Peyer's patch (tissue), 4 donors: ENCODE measurements around the gene ABCC5. TPM values are rescaled to one million over a fixed set of nuclear protein-coding genes. Genes with fewer than 3 reads are reported as not detected.

Experiments used
- DNase-seq, 3 donors: peaks; one replicate each; pipeline ENCODE4 v3.0.0-alpha.2; 2017 to 2019
- H3K27ac ChIP-seq, 4 donors: fragments of 200-600 bp; sonication (generic); one replicate each; pipeline ENCODE4 v1.5.1; 2016 to 2019
- H3K27me3 ChIP-seq, 2 donors: fragments of 200-600 bp; sonication (generic); one replicate each; pipeline ENCODE4 v1.5.1; 2019
- H3K36me3 ChIP-seq, 3 donors: fragments of 200-600 bp; sonication (generic); one replicate each; pipeline ENCODE4 v1.5.1; 2016 to 2019
- H3K4me1 ChIP-seq, 4 donors: fragments of 200-600 bp; sonication (generic); one replicate each; pipeline ENCODE4 v1.5.1; 2016 to 2019
- H3K4me3 ChIP-seq, 4 donors: fragments of 200-600 bp; sonication (generic); 1 replicate in 3 of 4; 2 replicates in 1 of 4; pipeline ENCODE4 v1.5.1; 2016 to 2019; ENCODE audit warnings: mild to moderate bottlenecking in 1 of 4
- H3K9me3 ChIP-seq, 4 donors: fragments of 200-600 bp; sonication (generic); one replicate each; pipeline ENCODE4 v1.5.1; 2016 to 2019; ENCODE audit warnings: mild to moderate bottlenecking in 1 of 4
- CTCF ChIP-seq, 6 experiments: fragments of 450-650 bp in 4 of 6; fragments of 200-600 bp in 2 of 6; sonication (generic) in 1 of 6; IDR thresholded peaks; one replicate each; pipeline ENCODE4 v1.5.1; 2017 to 2019; ENCODE audit warnings: antibody characterized with exemption in 6 of 6, mild to moderate bottlenecking in 3 of 6, moderate library complexity in 1 of 6
- POLR2A ChIP-seq, 2 donors: fragments of 450-650 bp; IDR thresholded peaks; one replicate each; pipeline ENCODE4 v1.5.1; 2017; ENCODE audit warnings: antibody characterized with exemption in 2 of 2, mild to moderate bottlenecking in 2 of 2, moderate library complexity in 2 of 2
- total RNA-seq, 4 donors: library from RNA; depleted of rRNA; stranded (reverse); fragments of >200 nt; gene quantifications; one replicate each; pipeline ENCODE4 v1.1.0, GENCODE V29; 2016

ABCC5 gene
- total RNA-seq, 4 donors from 2014 or later, result 54.0 to 95.7 (median 82.1) TPM

- Histone ChIP-seq H3K27me3 (no peaks in the 10 kb centered on the region), H3K9me3 (no peaks in the 10 kb centered on the region), H3K4me1 (no peaks in the 10 kb centered on the region), H3K27ac (no peak overlapping the region), H3K4me3 (no peak overlapping the region), H3K36me3 (peaks cover 0 to 53% (median 0%) of the 10 kb centered on the region in 3 donors)
- no peak for DNase-seq
- no peak for TF ChIP-seq POLR2A (IDR thresholded peaks at IDR 0.05)
Observed at GRCh38 chr3:183980403-183980802, 37.3 kb downstream of the ABCC5 start.

GRCh38 chr3:183975981-183976662 is 41.6 kb downstream of the ABCC5 start:
- H3K4me1 ChIP-seq, result no peaks in the 10 kb centered on the region
- no peak overlapping the region for H3K4me3 ChIP-seq
- no peak overlapping the region for H3K27ac ChIP-seq
- peaks cover 0 to 22% (median 0%) of the 10 kb centered on the region in 3 donors for H3K36me3 ChIP-seq
- no peak for TF ChIP-seq POLR2A (IDR thresholded peaks at IDR 0.05)
- TF ChIP-seq CTCF (IDR thresholded peaks at IDR 0.05), result no peak
- no peaks in the 10 kb centered on the region for H3K9me3 ChIP-seq
- no peaks in the 10 kb centered on the region for H3K27me3 ChIP-seq
- DNase-seq, result no peak

GRCh38 chr3:183968666-183969245 is 48.9 kb downstream of the ABCC5 start:
- TF ChIP-seq POLR2A (IDR thresholded peaks at IDR 0.05), result no peak
- TF ChIP-seq CTCF (IDR thresholded peaks at IDR 0.05), result no peak

GRCh38 chr3:183967693-183968092 is 50.0 kb downstream of the ABCC5 start:
- no peak overlapping the region for H3K27ac ChIP-seq
- H3K27me3 ChIP-seq, result no peaks in the 10 kb centered on the region
- TF ChIP-seq CTCF (IDR thresholded peaks at IDR 0.05), result no peak
- TF ChIP-seq POLR2A (IDR thresholded peaks at IDR 0.05), result no peak
- no peaks in the 10 kb centered on the region for H3K9me3 ChIP-seq
- H3K4me3 ChIP-seq, result no peak overlapping the region
- no peaks in the 10 kb centered on the region for H3K4me1 ChIP-seq
- peaks cover 0 to 49% (median 0%) of the 10 kb centered on the region in 3 donors for H3K36me3 ChIP-seq
- DNase-seq, result no peak

More at GRCh38 chr3:183968666-183969245, 48.9 kb downstream of the ABCC5 start:
- Histone ChIP-seq H3K36me3 (peaks cover 0 to 49% (median 0%) of the 10 kb centered on the region in 3 donors), H3K4me1 (no peaks in the 10 kb centered on the region), H3K4me3 (no peak overlapping the region), H3K27ac (no peak overlapping the region), H3K27me3 (no peaks in the 10 kb centered on the region), H3K9me3 (no peaks in the 10 kb centered on the region)
- DNase-seq, result no peak

- DNase-seq, result no peak
- TF ChIP-seq CTCF (IDR thresholded peaks at IDR 0.05) (no peak), POLR2A (IDR thresholded peaks at IDR 0.05) (no peak)
- Histone ChIP-seq H3K36me3 (peaks cover 0 to 46% (median 0%) of the 10 kb centered on the region in 3 donors), H3K27me3 (no peaks in the 10 kb centered on the region), H3K4me3 (no peak overlapping the region), H3K4me1 (no peaks in the 10 kb centered on the region), H3K27ac (no peak overlapping the region), H3K9me3 (no peaks in the 10 kb centered on the region)
Observed at GRCh38 chr3:183966361-183966791, 51.3 kb downstream of the ABCC5 start.

GRCh38 chr3:183962807-183963206 is 54.9 kb downstream of the ABCC5 start:
- H3K27me3 ChIP-seq, result no peaks in the 10 kb centered on the region
- no peaks in the 10 kb centered on the region for H3K9me3 ChIP-seq
- TF ChIP-seq CTCF (IDR thresholded peaks at IDR 0.05) (no peak), POLR2A (IDR thresholded peaks at IDR 0.05) (no peak)
- no peak for DNase-seq
- H3K4me1 ChIP-seq, result peaks cover 0 to 3% (median 0%) of the 10 kb centered on the region in 4 donors
- peaks cover 0 to 38% (median 0%) of the 10 kb centered on the region in 3 donors for H3K36me3 ChIP-seq
- no peak overlapping the region for H3K4me3 ChIP-seq
- H3K27ac ChIP-seq, result no peak overlapping the region
